Parathyroid adenoma (tissue), 2 donors: ENCODE measurements around the gene AKAP8L.

Source experiments
- H2AFZ ChIP-seq: fragments of 300-600 bp; sonication (generic); one replicate; pipeline ENCODE4 v1.7.0; 2017; ENCODE audit warnings: antibody characterized with exemption, mild to moderate bottlenecking
- H3K27ac ChIP-seq: fragments of 300-600 bp; sonication (generic); one replicate; pipeline ENCODE4 v1.7.0; 2017
- H3K27me3 ChIP-seq: fragments of 300-600 bp; sonication (generic); one replicate; pipeline ENCODE4 v1.7.0; 2017; ENCODE audit warnings: low read length; ENCODE audit not compliant: control insufficient read depth, insufficient read depth
- H3K36me3 ChIP-seq: fragments of 300-600 bp; sonication (generic); one replicate; pipeline ENCODE4 v1.7.0; 2017; ENCODE audit warnings: low read length; ENCODE audit not compliant: control insufficient read depth, insufficient read depth
- H3K4me1 ChIP-seq: fragments of 300-600 bp; sonication (generic); one replicate; pipeline ENCODE4 v1.7.0; 2017; ENCODE audit warnings: control low read depth
- H3K4me2 ChIP-seq: fragments of 300-600 bp; sonication (generic); one replicate; pipeline ENCODE4 v1.7.0; 2017; ENCODE audit warnings: low read length
- H3K4me3 ChIP-seq: fragments of 300-600 bp; sonication (generic); one replicate; pipeline ENCODE4 v1.7.0; 2017; ENCODE audit warnings: low read depth, low read length
- H3K79me2 ChIP-seq: fragments of 300-600 bp; sonication (generic); one replicate; pipeline ENCODE4 v1.7.0; 2017; ENCODE audit warnings: control low read depth
- H3K9ac ChIP-seq: fragments of 300-600 bp; sonication (generic); one replicate; pipeline ENCODE4 v1.7.0; 2017; ENCODE audit warnings: mild to moderate bottlenecking
- H3K9me3 ChIP-seq: fragments of 300-600 bp; sonication (generic); one replicate; pipeline ENCODE4 v1.7.0; 2017; ENCODE audit warnings: low read length; ENCODE audit not compliant: control insufficient read depth
- TF ChIP-seq, protein P1 (sequence below): fragments of 300-600 bp; sonication (generic); IDR thresholded peaks from one replicate; pipeline ENCODE4 v1.7.0; 2017; ENCODE audit warnings: antibody characterized with exemption, mild to moderate bottlenecking
- donor health status: primary hyperparathyroidism.

AKAP8L gene

DNA sequence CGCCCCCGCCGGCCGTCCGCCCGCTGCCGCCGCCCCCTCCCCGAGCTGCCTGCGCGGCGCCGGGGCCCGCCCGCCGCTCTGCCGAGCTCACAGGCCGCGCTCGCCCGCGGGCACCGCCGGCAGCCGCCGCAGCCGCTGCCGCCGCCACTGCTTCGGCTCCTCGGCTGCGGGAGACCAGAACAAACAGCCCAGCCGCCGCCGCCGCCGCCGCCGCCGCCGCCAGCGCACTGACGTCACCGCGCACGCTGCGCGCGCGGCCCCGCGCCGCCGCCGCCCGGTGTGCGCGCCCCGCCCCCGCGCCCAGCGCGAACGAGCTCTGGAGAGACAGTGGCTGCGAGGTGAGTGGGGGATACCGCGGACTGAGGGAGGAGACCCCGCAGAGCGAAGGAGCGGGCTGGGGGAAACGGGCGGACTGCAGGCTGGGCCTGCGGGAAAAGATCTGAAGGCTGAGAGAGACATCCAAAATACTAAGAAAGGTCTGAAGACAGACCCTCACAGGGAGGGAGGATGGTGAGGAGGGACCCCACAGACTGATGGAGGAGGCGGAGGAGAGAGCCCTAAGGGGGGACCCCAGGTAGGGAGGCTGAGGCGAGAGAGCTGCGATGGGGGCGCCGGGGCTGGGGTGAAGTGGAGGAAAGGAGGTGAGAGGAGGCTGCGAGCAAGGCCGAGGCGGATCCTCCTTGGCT, 86.3 kb downstream of the AKAP8L start, which contains the start of gene BRD4:
Gene BRD4 (minus strand): TSS at position 229 of the 686 bp plus-strand sequence. CDS start 59,440 bp downstream, outside the sequence.
- Histone ChIP-seq H3K4me1 (peaks cover 25% of the 10 kb centered on the region), H3K9me3 (no peaks in the 10 kb centered on the region), H3K27me3 (no peaks in the 10 kb centered on the region), H3K36me3 (no peaks in the 10 kb centered on the region), H2AFZ (peak within 1 kb of the TSS; percentile 94), H3K9ac (peak within 1 kb of the TSS; percentile 83), H3K4me2 (peak within 1 kb of the TSS; percentile 96), H3K27ac (peak within 1 kb of the TSS; percentile 68), H3K4me3 (peak within 1 kb of the TSS; percentile 81), H3K79me2 (peaks cover 47% of the 10 kb centered on the region)
- TF ChIP-seq, protein P1, sequence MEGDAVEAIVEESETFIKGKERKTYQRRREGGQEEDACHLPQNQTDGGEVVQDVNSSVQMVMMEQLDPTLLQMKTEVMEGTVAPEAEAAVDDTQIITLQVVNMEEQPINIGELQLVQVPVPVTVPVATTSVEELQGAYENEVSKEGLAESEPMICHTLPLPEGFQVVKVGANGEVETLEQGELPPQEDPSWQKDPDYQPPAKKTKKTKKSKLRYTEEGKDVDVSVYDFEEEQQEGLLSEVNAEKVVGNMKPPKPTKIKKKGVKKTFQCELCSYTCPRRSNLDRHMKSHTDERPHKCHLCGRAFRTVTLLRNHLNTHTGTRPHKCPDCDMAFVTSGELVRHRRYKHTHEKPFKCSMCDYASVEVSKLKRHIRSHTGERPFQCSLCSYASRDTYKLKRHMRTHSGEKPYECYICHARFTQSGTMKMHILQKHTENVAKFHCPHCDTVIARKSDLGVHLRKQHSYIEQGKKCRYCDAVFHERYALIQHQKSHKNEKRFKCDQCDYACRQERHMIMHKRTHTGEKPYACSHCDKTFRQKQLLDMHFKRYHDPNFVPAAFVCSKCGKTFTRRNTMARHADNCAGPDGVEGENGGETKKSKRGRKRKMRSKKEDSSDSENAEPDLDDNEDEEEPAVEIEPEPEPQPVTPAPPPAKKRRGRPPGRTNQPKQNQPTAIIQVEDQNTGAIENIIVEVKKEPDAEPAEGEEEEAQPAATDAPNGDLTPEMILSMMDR, result no peak

DNA sequence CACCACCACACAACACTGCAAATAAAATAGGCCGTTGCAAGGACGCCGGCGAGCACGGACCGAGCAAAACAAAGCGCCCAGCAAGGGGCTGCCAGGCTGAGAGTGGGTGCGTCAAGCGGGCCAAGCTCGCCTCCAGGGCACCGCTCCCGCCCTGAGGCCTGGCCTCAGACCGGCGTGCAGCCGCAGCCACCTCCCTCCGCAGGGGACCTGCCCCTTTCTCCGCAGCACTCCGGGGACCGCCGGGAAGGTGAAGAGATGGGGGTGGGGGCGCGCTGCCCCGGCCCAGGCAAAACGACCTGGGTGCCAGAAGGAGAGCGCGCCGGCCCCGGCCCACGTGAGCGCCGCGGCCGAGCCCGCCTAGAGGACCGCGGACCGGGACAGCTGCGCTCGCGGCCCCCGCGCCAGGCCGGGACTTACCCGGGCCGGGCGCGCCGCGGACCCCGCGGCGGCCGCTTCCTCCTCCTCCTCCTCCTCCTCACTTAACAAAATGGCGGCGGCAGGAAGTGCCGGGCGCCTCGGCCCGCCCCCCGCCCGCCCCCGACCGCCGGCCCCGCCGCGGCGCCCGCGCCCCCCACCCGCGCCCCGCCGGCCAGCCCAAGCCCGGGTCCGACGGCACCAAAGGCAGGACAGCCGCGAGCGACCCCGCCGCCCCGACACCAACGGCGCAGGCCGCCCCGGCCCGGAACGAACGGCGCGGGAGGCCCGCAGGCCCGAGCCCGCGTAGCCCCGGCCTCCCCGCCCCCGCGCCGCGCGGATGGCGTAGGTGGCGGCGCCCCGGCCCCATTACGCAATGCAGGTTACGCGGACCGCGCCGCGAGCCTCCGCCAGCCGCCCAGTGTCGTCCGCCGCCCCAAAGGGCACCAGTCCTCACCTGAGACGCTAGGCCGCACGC, 87.1 kb downstream of the AKAP8L start:
- Histone ChIP-seq H3K36me3 (no peaks in the 10 kb centered on the region), H3K4me3 (peak overlapping the region; percentile 81), H3K79me2 (peaks cover 54% of the 10 kb centered on the region), H3K27me3 (no peaks in the 10 kb centered on the region), H3K27ac (peak overlapping the region; percentile 67), H2AFZ (no peak overlapping the region), H3K9me3 (no peaks in the 10 kb centered on the region), H3K9ac (peak overlapping the region; percentile 55), H3K4me1 (peaks cover 32% of the 10 kb centered on the region), H3K4me2 (peak overlapping the region; percentile 85)
- TF ChIP-seq, protein P1, result no peak

DNA sequence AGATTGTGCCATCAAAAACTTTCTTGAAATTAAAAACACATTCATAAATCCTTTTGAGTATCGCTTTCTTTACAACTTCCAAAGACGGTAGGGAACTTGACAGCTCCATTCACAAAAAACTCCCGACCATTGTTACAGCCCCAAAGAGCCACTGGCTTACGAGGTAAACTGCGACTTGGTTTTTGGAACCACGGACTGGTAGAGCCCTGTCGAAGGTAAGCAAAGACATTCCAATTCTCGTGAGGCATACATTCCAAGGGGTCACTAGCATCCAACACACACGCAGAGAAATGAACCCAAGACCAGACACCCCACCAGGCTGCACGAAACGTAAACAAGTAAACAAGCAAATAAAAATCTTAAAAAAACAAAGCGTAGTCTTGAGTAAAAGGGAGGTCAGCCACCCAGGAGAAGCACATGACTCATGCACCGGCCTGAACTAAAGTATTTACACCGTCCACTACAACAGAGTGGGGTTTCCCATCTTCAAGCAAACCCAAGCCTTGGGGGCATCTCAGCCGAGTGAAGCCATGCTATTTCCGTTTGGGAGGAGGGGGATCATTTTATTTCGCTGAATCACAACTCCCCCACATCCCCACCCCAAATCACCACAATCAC, 87.9 kb downstream of the AKAP8L start:
- Histone ChIP-seq H3K36me3 (no peaks in the 10 kb centered on the region), H3K27ac (peak overlapping the region; percentile 67), H3K4me1 (peaks cover 34% of the 10 kb centered on the region), H3K4me2 (peak overlapping the region; percentile 85), H2AFZ (no peak overlapping the region), H3K9me3 (no peaks in the 10 kb centered on the region), H3K9ac (peak overlapping the region; percentile 55), H3K79me2 (peaks cover 56% of the 10 kb centered on the region), H3K4me3 (peak overlapping the region; percentile 81), H3K27me3 (no peaks in the 10 kb centered on the region)
- TF ChIP-seq, protein P1, result no peak
